HG03095 (cell line): ENCODE results near the gene TBC1D5.
"Not testable (repeated sequence)": the region's sequence is repeated elsewhere in the genome, so short reads cannot be mapped to it uniquely, and the experiment has no call there.

Experiments
- ATAC-seq: cut with Tn5 transposase; IDR thresholded peaks from one replicate; pipeline ENCODE4 v1.9.1; 2021; ENCODE audit warnings: moderate library complexity; ENCODE audit not compliant: unreplicated experiment

The TBC1D5 gene

DNA sequence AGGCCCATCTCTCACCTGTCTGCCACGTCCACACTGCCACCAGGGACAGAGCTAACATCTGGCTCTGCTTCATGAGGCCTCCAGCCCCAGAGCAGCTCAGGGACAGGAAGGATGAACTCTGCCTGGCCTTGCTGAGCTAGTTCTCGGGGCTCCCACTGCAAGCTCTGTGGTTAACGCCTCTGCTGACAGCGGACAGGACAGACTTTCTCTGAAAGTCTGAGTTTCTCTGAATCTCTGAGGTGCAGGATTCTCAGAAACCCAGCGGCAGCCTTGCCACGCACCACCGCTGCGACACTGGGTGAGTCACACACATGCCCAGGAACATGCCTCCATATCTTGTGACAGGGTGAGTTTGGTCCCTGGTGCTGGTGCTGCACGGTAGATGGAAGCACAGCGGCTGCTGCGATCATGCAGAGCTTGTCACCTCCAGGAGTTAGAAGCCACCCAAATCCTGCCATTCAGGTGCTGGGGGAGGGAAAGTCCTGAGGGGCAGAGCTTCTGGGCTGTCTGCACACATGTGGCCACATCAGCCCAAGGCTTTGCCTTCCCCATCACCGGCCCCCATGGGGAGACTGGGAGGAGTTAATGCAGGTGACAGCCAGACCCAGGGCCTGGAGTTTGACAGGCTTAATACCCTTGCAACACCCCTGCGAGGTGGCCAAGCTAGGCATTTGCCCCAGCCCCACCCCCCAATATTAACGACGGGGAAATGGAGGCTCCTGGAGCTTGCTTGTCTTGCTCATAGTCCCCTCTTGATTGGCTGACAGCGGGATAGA, 590.6 kb downstream of the TBC1D5 start:
- ATAC-seq: peak; percentile 98

DNA sequence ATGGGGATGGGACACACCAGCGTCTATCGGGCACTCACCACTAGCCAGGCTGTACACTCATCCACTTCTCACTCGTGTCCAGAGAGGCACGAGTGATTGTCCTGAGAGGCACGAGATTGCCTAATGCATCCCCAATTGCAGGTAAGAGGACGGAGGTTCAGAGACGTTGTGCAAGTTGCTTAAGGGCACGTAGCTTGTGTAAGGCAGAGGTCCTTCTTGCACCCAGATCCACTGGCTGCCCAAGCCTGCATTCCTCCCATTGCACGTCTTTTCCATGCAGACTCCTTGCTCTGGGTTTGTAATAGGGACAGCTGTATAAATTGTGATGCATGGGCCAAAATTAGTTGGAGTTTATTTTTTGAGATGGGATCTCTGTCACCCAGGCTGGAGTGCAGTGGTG, 593.4 kb downstream of the TBC1D5 start:
- ATAC-seq: no peak

DNA sequence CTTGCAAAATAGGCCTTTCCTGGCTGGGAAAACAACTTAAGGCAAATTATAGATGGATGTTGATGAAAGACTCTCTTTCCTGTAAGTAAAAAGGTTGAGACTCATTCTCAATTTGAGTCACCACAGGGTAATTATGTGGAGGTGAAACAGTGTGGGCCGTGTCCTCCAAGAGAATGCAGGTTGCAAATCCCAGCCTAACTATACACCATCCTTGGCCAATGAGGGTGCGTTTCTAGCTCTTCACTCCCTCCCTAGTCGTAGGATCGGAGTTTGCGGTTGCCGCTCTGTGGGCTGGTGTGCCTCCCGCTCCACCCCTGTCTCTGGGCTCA, 597.8 kb downstream of the TBC1D5 start:
- no peak for ATAC-seq

DNA sequence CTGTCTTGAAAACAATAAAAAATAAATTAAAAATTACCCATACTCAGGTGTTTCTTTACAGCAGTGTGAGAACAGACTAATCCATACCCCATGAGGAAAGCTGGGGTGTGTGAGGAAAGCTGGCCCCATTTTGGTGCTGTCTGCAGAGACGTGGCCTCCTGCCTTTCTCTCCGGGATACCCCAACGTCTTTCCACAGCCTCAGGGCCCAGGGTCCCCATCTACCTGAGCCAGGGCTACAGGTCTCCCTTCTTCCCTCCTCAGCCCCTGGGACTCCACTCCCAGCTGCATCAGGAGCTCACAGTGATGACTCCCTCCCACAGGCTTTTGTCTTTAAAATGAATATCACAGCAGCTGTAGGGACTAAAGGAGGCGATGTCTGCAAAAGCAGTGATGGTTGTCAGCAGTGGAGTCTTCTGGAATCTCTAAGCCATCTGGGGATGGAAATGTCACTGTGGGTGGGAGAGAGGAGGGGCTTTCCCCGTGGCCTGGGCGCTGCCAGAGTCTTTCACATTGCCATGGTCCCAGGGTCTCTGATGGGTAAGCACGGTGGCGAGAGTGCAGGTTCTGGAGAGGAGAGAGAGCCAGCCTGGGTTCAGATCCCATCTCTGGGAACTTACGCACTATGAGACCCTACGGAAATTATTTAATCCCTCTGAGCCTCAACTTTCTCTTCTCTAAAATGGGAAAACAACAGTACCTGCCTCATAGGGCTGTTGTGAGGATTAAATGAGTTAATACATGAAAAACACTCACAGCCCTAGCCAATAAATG, 598.4 kb downstream of the TBC1D5 start:
- ATAC-seq: no peak

GRCh38 chr3:17142516-17142915, 599.9 kb downstream of the TBC1D5 start:
- ATAC-seq: no peak

DNA sequence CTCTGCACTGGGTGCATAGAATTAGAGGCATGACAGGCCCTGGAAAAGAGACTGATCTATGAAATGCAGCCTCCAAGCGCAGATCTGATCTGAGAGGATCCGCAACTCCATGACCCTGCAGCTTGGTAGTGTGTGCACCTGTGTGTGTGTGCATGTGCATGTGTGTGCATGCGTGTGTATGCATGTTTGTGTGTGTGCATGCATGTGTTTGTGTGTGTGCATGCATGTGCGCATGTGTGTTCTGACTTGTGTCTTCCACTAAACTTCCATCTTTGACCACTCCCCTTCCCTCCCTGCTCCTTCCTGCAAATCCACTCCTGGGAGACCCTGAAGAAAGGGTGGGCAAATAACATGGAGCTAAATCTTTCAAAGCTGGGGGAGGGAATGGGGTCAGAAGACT, 600.7 kb downstream of the TBC1D5 start:
- ATAC-seq: no peak

- ATAC-seq: no peak
These were observed 601.5 kb downstream of the TBC1D5 start for GRCh38 chr3:17140670-17141505.

DNA sequence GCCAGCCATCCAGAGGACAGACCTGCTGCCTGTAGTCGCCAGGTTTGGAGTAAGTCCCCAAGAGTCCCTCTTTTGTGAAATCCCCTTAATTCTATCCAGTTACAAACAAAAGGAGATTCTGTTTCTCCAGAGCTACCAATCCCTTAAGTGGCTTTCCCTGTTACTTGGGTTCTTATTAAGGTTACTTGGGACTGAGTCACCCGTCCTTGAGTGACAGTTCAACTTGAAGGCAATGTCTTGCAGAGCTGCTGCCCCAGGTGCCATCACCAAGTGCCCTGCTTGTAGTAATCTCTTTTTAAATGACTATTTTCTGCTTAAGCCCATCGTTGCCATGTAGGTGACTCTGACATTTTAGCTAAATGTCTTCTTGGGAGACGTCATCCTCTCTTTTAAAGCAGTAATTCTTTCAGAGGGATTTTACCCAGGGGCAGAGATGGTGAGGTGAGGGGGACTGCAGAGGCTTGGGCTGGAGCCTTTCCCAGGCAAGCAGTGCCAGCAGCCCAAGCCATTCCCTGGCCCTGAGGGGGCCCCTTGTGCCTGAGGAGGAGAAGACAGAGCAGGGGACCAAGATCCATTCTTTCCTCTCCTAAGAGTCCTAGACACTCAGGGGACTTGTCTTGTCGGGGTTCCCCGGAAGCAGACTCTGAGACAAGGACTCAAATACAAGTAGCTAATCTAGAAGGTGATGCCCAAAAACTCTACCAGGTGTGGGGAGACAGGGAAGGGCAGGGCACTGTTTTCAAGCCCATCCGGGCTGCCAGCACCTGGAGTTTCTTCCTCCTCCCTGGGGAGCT, 604.0 kb downstream of the TBC1D5 start:
- no peak for ATAC-seq

DNA sequence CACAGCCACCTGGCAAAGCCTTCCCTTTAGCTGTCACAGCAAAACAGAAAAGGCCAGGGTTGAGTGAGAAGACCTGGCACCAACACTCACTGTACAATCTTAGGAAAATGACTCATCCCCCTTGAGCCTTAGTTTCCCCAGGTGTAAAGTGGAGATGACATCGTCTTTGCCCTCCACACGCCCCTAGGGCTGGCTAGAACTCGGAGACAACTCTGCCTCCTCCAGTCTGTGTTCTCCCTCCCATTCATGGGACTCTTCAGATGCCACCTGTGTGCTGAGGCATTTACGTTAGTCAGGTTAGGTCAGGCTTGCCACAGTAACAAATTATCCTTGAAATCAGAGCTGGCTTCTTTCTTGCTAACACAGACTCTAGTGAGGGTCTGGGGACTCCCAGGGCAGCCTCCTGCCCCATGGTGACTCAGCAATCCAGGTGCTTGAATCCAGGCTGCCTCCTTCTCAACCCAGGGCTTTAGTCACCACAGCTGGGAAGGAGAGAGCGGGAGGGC, 605.1 kb downstream of the TBC1D5 start:
- ATAC-seq: no peak

DNA sequence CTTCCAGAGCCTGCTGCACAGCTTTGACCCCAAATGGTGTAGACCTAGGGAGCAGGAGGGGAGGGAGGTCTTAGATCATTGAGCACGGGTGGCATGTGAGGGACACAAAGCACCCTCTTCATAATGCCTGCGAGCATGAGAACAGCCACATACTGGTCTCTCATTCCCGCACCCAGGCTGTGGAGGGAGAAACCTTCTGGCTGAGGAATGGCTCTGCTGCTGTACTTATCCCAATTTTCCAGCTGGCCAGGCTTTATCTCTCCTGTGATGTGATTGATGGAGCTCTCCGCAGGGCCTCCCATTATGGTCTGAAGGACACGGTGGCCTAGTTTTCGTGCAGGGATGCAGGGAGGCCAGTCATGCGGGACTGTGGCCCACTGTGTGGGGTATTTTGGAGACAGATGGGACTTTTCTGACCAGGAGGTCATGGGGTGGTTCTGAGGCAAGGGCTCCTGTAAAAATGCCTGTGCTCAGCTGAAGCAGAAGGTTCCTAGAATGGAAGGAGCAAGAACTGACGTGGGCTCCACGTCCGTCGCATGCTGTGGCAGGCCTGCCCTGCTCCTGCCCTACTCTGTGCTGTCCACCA, 606.2 kb downstream of the TBC1D5 start:
- no peak for ATAC-seq

- no peak for ATAC-seq
These were observed 606.7 kb downstream of the TBC1D5 start for GRCh38 chr3:17135696-17136095.

- ATAC-seq: no peak
These were observed 608.5 kb downstream of the TBC1D5 start for GRCh38 chr3:17133632-17134545.

DNA sequence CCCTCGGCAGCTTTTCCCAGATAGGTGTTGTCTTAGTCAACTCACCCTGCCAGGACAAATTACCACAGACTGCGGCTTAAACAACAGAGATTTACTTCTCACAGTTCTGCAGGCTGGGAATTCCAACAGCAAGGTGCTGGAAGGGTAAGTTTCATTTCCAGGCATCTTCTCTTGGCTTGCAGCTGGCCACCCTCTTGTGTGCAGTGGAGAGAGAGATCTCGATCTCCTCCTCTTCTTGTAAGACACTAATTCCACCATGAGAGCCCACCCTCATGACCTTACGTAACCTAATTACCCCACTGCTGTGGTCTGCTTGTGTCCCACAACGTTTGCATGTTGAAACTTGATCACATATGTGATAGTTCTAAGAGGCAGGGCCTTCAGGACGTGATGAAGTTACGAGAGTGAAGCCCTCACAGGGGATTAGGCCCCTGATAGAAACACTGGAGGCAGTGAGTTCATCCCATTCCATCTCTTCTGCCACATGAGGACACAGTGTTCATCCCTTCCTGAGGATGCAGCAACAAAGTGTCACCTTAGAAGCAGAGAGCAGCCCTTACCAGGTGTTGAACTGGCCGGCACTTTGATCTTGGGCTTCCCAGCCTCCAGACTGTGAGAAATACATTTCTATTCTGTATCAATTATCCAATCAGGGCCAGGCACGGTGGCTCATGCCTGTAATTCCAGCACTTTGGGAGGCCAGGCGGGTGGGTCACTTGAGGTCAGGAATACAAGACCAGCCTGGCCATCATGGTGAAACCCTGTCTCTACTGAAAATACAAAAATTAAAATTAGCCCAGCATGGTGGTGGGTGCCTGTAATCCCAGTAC, 609.9 kb downstream of the TBC1D5 start:
- no peak for ATAC-seq

- no peak for ATAC-seq
These were observed 611.5 kb downstream of the TBC1D5 start for GRCh38 chr3:17130956-17131355.

- no peak for ATAC-seq
These were observed 612.9 kb downstream of the TBC1D5 start for GRCh38 chr3:17129556-17129955.

GRCh38 chr3:17128671-17129070, 613.8 kb downstream of the TBC1D5 start:
- ATAC-seq: not testable (repeated sequence)

DNA sequence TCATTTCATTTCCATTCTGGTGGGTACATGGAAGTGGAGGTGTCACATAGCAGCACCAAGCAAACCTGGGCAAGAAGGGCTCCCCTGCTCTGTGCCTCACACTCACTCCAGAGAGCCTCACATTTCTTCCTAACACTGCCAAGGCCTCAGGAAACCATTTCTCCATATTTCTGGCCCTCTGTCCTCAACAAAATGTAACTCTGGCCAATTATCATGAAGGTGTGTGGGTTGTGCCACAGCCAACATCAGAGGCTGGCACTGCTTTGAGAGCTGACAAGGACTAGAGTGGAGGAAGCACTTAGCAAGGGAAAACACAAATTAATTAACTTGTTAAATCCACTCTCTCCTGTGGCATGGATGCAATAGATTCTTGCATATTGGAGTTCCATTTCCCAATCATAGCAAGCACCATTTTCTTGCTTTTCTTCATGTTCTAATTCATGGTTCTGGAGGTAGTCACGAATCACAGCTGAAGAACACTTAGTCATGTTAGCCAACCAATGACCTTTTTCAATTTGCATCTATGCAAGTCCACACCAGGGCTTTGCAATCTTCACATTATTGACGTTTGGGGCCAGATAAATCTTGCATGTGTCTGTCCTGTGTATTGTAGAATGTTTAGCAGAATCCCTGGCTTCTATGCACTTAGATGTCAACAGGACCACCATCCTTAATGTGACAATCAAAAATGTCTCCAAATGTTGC, 616.5 kb downstream of the TBC1D5 start:
- no peak for ATAC-seq

- ATAC-seq: no peak
These were observed 619.7 kb downstream of the TBC1D5 start for GRCh38 chr3:17122758-17123157.
